ENCODE data around the gene ZNF778.
"Not testable (repeated sequence)": the region's sequence is repeated elsewhere in the genome, so short reads cannot be mapped to it uniquely, and the experiment has no call there.

The ZNF778 gene

GRCh38 chr16:89217138-89217387 is 440 bp upstream of the ZNF778 start:
- DNase-seq (ENCODE audit: low spot score), result no peak

- DNase-seq (ENCODE audit: low spot score), result no peak
Observed at GRCh38 chr16:89219365-89219764, 1.9 kb downstream of the ZNF778 start.

- no peak for DNase-seq (ENCODE audit: low spot score)
Observed at GRCh38 chr16:89221604-89222003, 4.1 kb downstream of the ZNF778 start.

GRCh38 chr16:89222931-89223330 is 5.4 kb downstream of the ZNF778 start:
- DNase-seq (ENCODE audit: low spot score), result no peak

GRCh38 chr16:89224665-89225064 is 7.2 kb downstream of the ZNF778 start:
- no peak for DNase-seq (ENCODE audit: low spot score)

GRCh38 chr16:89230255-89230654 is 12.8 kb downstream of the ZNF778 start:
- no peak for DNase-seq (ENCODE audit: low spot score)

- DNase-seq (ENCODE audit: low spot score), result no peak
Observed at GRCh38 chr16:89232107-89232506, 14.6 kb downstream of the ZNF778 start.

- DNase-seq (ENCODE audit: low spot score), result no peak
Observed at GRCh38 chr16:89233678-89234490, 16.4 kb downstream of the ZNF778 start.

- DNase-seq (ENCODE audit: low spot score), result no peak
Observed at GRCh38 chr16:89237733-89238132, 20.2 kb downstream of the ZNF778 start.

- DNase-seq (ENCODE audit: low spot score), result peak; percentile 84
Observed at GRCh38 chr16:89241187-89242007, 23.9 kb downstream of the ZNF778 start.

GRCh38 chr16:89242795-89243200 is 25.3 kb downstream of the ZNF778 start:
- DNase-seq (ENCODE audit: low spot score), result no peak

- no peak for DNase-seq (ENCODE audit: low spot score)
Observed at GRCh38 chr16:89243664-89244063, 26.2 kb downstream of the ZNF778 start.

GRCh38 chr16:89244264-89244663 is 26.8 kb downstream of the ZNF778 start:
- DNase-seq (ENCODE audit: low spot score), result not testable (repeated sequence)

GRCh38 chr16:89244754-89245153 is 27.3 kb downstream of the ZNF778 start:
- no peak for DNase-seq (ENCODE audit: low spot score)

- no peak for DNase-seq (ENCODE audit: low spot score)
Observed at GRCh38 chr16:89246383-89246902, 28.9 kb downstream of the ZNF778 start.

GRCh38 chr16:89246903-89247733 is 29.6 kb downstream of the ZNF778 start:
- peak; percentile 96 for DNase-seq (ENCODE audit: low spot score)

- DNase-seq (ENCODE audit: low spot score), result not testable (repeated sequence)
Observed at GRCh38 chr16:89247734-89248075, 30.2 kb downstream of the ZNF778 start.

- DNase-seq (ENCODE audit: low spot score), result no peak
Observed at GRCh38 chr16:89248196-89248982, 30.9 kb downstream of the ZNF778 start.

- DNase-seq (ENCODE audit: low spot score), result no peak
Observed at GRCh38 chr16:89253548-89254287, 36.2 kb downstream of the ZNF778 start.

GRCh38 chr16:89256651-89257254 is 39.2 kb downstream of the ZNF778 start:
- peak; percentile 88 for DNase-seq (ENCODE audit: low spot score)

Data from hepatic stellate cell (primary cell).